Activated T-cell treated with anti-CD3 and anti-CD28 coated beads, Interleukin-2, amount 50 U/mL, for 24 hours (primary cell): ENCODE measurements around the gene MFSD2A.
"Not testable (repeated sequence)": the region's sequence is repeated elsewhere in the genome, so short reads cannot be mapped to it uniquely, and the experiment has no call there.

ENCODE experiments used
- DNase-seq: peaks from one replicate; pipeline ENCODE4 v3.0.0-alpha.2; 2020
- H3K27ac Mint-ChIP-seq: 2 replicates; pipeline ENCODE4 v1.8.0; 2020; ENCODE audit warnings: mild to moderate bottlenecking, mixed read lengths
- H3K27me3 Mint-ChIP-seq: 2 replicates; pipeline ENCODE4 v1.8.0; 2020; ENCODE audit warnings: mixed read lengths
- H3K36me3 Mint-ChIP-seq: 2 replicates; pipeline ENCODE4 v1.8.0; 2020; ENCODE audit warnings: low read depth, mixed read lengths
- H3K4me1 Mint-ChIP-seq: 2 replicates; pipeline ENCODE4 v1.8.0; 2020; ENCODE audit warnings: low read depth, mixed read lengths
- H3K4me3 Mint-ChIP-seq: 2 replicates; pipeline ENCODE4 v1.8.0; 2020; ENCODE audit warnings: mild to moderate bottlenecking, moderate library complexity, mixed read lengths
- H3K9me3 Mint-ChIP-seq: 2 replicates; pipeline ENCODE4 v1.8.0; 2020; ENCODE audit warnings: mixed read lengths

Gene MFSD2A

DNA sequence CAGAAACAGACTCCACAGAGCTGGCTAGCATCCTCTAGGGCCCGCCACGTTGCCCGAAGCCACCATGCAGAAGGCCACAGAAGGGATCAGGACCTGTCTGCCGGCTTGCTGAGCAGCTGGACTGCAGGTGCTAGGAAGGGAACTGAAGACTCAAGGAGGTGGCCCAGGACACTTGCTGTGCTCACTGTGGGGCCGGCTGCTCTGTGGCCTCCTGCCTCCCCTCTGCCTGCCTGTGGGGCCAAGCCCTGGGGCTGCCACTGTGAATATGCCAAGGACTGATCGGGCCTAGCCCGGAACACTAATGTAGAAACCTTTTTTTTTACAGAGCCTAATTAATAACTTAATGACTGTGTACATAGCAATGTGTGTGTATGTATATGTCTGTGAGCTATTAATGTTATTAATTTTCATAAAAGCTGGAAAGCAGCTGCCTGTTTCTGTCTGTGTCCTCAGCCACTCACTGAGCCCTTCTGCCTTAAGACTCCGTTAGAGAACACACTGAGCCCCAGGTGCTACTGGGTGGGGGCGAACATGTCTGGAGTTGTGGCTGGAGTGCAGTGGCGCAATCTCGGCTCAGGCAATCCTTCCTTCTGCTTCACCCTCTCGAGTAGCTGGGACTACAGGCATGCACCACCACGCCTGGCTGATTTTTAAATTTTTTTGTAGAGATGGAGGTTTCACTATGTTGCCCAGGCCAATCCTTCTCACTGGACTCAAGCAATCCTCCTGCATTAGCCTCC lies 14.8 kb downstream of the MFSD2A start:
- H3K9me3 Mint-ChIP-seq = no peaks in the 10 kb centered on the region
- peaks cover 5% of the 10 kb centered on the region for H3K4me1 Mint-ChIP-seq
- H3K4me3 Mint-ChIP-seq = no peak overlapping the region
- peaks cover 67% of the 10 kb centered on the region for H3K36me3 Mint-ChIP-seq
- no peak for DNase-seq
- no peaks in the 10 kb centered on the region for H3K27me3 Mint-ChIP-seq
- no peak overlapping the region for H3K27ac Mint-ChIP-seq

DNA sequence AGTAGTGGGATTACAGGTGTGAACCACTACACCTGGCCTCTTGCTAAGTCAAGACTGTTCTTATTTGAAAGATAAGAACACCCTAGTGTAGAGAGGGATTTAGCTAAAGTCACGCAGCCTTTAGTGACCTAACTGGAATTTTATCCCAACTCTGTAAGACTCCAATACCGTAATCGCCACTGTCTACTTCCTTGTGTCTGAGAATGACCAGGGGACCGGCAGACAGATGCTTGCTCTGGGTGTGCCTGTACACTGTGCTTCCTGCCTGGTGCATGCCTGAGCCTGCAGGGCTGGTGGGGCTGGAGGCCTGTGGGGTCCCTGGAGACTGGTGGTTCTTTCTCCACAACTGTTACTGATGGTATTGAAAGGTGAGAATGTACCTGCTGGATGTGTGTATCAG lies 15.3 kb downstream of the MFSD2A start:
- H3K27ac Mint-ChIP-seq = peak overlapping the region; percentile 11

GRCh38 chr1:39971138-39971537 lies 16.2 kb downstream of the MFSD2A start:
- no peaks in the 10 kb centered on the region for H3K9me3 Mint-ChIP-seq
- no peak overlapping the region for H3K27ac Mint-ChIP-seq
- H3K36me3 Mint-ChIP-seq = peaks cover 53% of the 10 kb centered on the region
- H3K4me3 Mint-ChIP-seq = no peak overlapping the region
- DNase-seq = no peak
- H3K27me3 Mint-ChIP-seq = no peaks in the 10 kb centered on the region
- peaks cover 5% of the 10 kb centered on the region for H3K4me1 Mint-ChIP-seq

More for the DNA sequence above, 15.3 kb downstream of the MFSD2A start:
- no peak for DNase-seq
- Mint-ChIP-seq H3K4me1 (peaks cover 5% of the 10 kb centered on the region), H3K4me3 (no peak overlapping the region), H3K36me3 (peaks cover 61% of the 10 kb centered on the region), H3K9me3 (no peaks in the 10 kb centered on the region), H3K27me3 (no peaks in the 10 kb centered on the region)

- Mint-ChIP-seq H3K4me1 (peaks cover 5% of the 10 kb centered on the region), H3K4me3 (no peak overlapping the region), H3K9me3 (no peaks in the 10 kb centered on the region), H3K27ac (no peak overlapping the region), H3K36me3 (peaks cover 28% of the 10 kb centered on the region), H3K27me3 (no peaks in the 10 kb centered on the region)
- DNase-seq = peak; percentile 80
Measured at GRCh38 chr1:39973503-39974135, 18.7 kb downstream of the MFSD2A start.

DNA sequence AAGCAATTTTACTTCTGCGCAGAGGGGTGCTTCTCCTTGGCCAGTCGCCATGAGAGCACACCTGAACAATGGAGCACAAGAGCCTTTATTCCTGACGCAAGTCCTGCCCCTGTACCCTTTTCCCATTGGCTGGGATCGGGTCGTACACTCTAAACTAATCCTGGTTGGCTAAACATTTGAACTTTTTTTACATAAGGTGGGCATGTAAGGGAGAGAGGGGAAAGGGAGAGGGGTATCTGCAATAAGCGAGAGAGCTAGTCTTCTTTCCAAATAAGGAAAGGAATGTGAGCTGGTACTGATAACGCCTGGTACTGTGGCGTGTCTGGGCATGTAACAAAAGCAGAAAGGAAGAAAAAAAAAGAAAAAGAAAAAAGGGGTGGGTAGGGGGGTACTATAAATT lies 21.8 kb downstream of the MFSD2A start:
- peaks cover 5% of the 10 kb centered on the region for H3K4me1 Mint-ChIP-seq
- H3K36me3 Mint-ChIP-seq = peaks cover 2% of the 10 kb centered on the region
- no peak overlapping the region for H3K27ac Mint-ChIP-seq
- no peak for DNase-seq
- H3K9me3 Mint-ChIP-seq = no peaks in the 10 kb centered on the region
- no peaks in the 10 kb centered on the region for H3K27me3 Mint-ChIP-seq
- no peak overlapping the region for H3K4me3 Mint-ChIP-seq

GRCh38 chr1:39977202-39977601 lies 22.3 kb downstream of the MFSD2A start:
- Mint-ChIP-seq H3K9me3 (no peaks in the 10 kb centered on the region), H3K4me1 (peaks cover 5% of the 10 kb centered on the region), H3K4me3 (no peak overlapping the region), H3K27me3 (no peaks in the 10 kb centered on the region), H3K27ac (no peak overlapping the region), H3K36me3 (no peaks in the 10 kb centered on the region)
- DNase-seq = no peak

DNA sequence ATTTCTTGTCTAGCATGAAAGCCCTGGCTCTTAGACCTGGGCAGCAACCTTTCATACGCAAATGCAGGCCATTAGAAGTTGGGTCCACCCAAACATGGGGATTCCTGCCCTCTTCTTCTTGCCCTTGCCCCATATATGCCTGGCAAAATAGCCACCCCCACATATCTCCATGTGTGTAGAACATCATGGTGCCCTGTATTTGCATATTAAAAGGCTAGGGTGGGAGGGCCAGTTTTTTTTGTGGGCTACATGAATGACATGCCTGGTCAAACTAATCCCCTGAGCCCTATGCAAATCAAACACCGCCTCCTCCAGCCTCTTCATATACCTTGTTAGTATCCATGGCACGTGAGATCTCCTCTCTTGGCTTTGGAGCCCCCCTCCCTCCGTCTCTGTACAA lies 24.7 kb downstream of the MFSD2A start:
- Mint-ChIP-seq H3K4me3 (no peak overlapping the region), H3K27me3 (no peaks in the 10 kb centered on the region), H3K9me3 (no peaks in the 10 kb centered on the region), H3K27ac (no peak overlapping the region), H3K36me3 (no peaks in the 10 kb centered on the region), H3K4me1 (no peaks in the 10 kb centered on the region)
- DNase-seq = no peak

- Mint-ChIP-seq H3K4me1 (no peaks in the 10 kb centered on the region), H3K9me3 (no peaks in the 10 kb centered on the region), H3K4me3 (no peak overlapping the region), H3K36me3 (no peaks in the 10 kb centered on the region), H3K27me3 (no peaks in the 10 kb centered on the region), H3K27ac (no peak overlapping the region)
- DNase-seq = no peak
Measured at GRCh38 chr1:39980555-39981313, 25.8 kb downstream of the MFSD2A start.

- Mint-ChIP-seq H3K36me3 (no peaks in the 10 kb centered on the region), H3K27ac (no peak overlapping the region), H3K4me3 (no peak overlapping the region), H3K4me1 (no peaks in the 10 kb centered on the region), H3K27me3 (no peaks in the 10 kb centered on the region), H3K9me3 (no peaks in the 10 kb centered on the region)
- DNase-seq = no peak
Measured at GRCh38 chr1:39981385-39981784, 26.4 kb downstream of the MFSD2A start.

GRCh38 chr1:39981945-39982344 lies 27.0 kb downstream of the MFSD2A start:
- H3K27ac Mint-ChIP-seq = no peak overlapping the region
- no peaks in the 10 kb centered on the region for H3K27me3 Mint-ChIP-seq
- H3K36me3 Mint-ChIP-seq = no peaks in the 10 kb centered on the region
- no peaks in the 10 kb centered on the region for H3K9me3 Mint-ChIP-seq
- no peak for DNase-seq
- no peak overlapping the region for H3K4me3 Mint-ChIP-seq
- no peaks in the 10 kb centered on the region for H3K4me1 Mint-ChIP-seq

- H3K9me3 Mint-ChIP-seq, H3K27ac Mint-ChIP-seq, H3K27me3 Mint-ChIP-seq, H3K36me3 Mint-ChIP-seq, H3K4me3 Mint-ChIP-seq, DNase-seq, H3K4me1 Mint-ChIP-seq: not testable (repeated sequence)
Measured at GRCh38 chr1:39984480-39984879, 29.5 kb downstream of the MFSD2A start.

DNA sequence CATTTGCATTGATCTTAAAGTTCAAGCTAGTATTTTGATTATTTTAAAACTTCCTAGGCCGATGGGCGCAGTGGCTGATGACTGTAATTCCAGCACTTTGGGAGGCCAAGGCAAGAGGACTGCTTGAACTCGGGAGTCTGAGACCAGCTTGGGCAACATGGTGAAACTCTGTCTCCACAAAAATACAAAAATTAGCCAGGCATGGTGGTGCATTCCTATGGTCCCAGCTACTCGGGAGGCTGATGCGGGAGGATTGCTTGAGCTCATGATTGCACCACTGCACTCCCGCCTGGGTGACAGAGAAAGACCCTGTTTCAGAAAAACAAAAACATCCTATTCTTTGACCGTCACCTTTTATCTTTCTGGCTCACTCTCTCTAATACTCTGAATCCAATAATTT lies 30.0 kb downstream of the MFSD2A start:
- H3K27me3 Mint-ChIP-seq = no peaks in the 10 kb centered on the region
- no peak overlapping the region for H3K27ac Mint-ChIP-seq
- no peaks in the 10 kb centered on the region for H3K4me1 Mint-ChIP-seq
- no peak overlapping the region for H3K4me3 Mint-ChIP-seq
- H3K9me3 Mint-ChIP-seq = no peaks in the 10 kb centered on the region
- no peak for DNase-seq
- no peaks in the 10 kb centered on the region for H3K36me3 Mint-ChIP-seq

DNA sequence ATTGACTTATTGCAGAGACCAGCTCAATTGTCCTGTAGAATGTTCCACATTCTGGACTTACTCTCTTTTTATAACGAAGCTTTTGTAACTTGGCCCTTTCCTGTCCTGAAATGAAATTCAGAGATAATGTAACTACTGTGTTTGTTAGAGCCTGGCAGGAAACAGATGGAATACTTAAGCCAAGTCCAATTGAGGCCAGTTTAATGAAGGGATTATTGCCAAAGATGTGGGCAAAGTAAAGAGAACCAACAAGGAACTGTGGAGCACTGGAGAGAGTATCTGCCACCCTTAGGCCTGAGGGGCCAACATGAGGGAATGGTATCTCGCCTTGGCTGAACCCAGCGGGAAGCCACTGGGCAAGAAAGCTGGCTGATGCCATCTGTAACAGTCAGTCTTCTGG lies 32.9 kb downstream of the MFSD2A start:
- no peak for DNase-seq
- Mint-ChIP-seq H3K36me3 (no peaks in the 10 kb centered on the region), H3K4me3 (no peak overlapping the region), H3K4me1 (no peaks in the 10 kb centered on the region), H3K27ac (no peak overlapping the region), H3K27me3 (no peaks in the 10 kb centered on the region), H3K9me3 (no peaks in the 10 kb centered on the region)

DNA sequence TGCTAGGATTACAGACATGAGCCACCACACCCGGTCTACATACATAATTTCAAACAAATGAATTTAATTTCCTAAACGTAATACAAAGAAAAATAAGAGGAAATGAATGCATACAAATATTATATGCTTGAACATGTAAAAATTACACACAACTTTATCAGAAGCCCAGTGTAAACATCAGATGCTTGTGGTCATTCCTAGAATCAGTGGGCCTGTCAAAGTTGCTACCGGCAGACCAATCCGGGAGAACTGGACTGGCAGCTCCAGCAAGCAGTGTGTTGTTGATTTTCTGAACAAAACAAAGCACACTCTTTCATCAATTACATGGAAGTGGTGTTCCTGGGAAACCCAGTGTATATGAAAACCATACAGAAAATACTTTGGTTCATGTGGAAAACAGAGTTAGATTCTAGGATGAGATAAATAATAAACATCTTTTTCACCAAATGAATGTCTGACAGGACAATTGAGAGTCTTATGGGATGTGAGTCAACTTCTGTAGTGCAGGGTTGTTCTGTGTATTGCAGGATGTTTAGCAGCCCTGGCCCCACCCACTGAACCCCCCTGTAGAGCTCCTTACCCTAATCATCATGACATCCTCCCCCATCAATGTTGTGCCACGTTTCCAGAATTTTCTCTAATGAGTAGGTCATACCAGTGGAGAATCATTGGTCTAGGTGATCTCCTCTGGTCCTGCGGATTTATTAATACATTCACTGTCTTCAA lies 33.8 kb downstream of the MFSD2A start:
- Mint-ChIP-seq H3K36me3 (no peaks in the 10 kb centered on the region), H3K9me3 (no peaks in the 10 kb centered on the region)
- no peak for DNase-seq

More for the DNA sequence above, 33.8 kb downstream of the MFSD2A start:
- Mint-ChIP-seq H3K27ac (no peak overlapping the region), H3K4me3 (no peak overlapping the region), H3K27me3 (no peaks in the 10 kb centered on the region), H3K4me1 (no peaks in the 10 kb centered on the region)
